RWPE2 (cell line): ENCODE results near the gene FRMD3.

Experiments used
- ATAC-seq: fragments of 200-7000 bp; cut with Tn5 transposase; 3 replicates; pipeline ENCODE4 v1.9.1; 2021; ENCODE audit warnings: low read depth
- DNase-seq: peaks from one replicate; pipeline ENCODE4 v3.0.0-alpha.2; 2020; ENCODE audit warnings: low spot score
- H3K27ac ChIP-seq: fragments of 450-650 bp; 2 replicates; pipeline ENCODE4 v1.5.1; 2017; ENCODE audit warnings: mild to moderate bottlenecking; ENCODE audit not compliant: poor library complexity, severe bottlenecking
- H3K27me3 ChIP-seq: fragments of 250-450 bp; sonication (Bioruptor Pico); 2 replicates; pipeline ENCODE4 v1.5.1; 2021; ENCODE audit warnings: mild to moderate bottlenecking, moderate library complexity; ENCODE audit not compliant: insufficient read depth, poor library complexity, severe bottlenecking
- H3K36me3 ChIP-seq: fragments of 250-450 bp; sonication (Bioruptor Pico); 2 replicates; pipeline ENCODE4 v1.5.1; 2020; ENCODE audit warnings: low read depth, mild to moderate bottlenecking, moderate library complexity
- H3K4me1 ChIP-seq: fragments of 250-450 bp; sonication (Bioruptor Pico); 2 replicates; pipeline ENCODE4 v1.5.1; 2021; ENCODE audit warnings: mild to moderate bottlenecking, moderate library complexity; ENCODE audit not compliant: insufficient read depth, poor library complexity, severe bottlenecking
- H3K4me3 ChIP-seq: fragments of 250-450 bp; sonication (Bioruptor Pico); 2 replicates; pipeline ENCODE4 v1.5.1; 2021; ENCODE audit warnings: mild to moderate bottlenecking, moderate library complexity; ENCODE audit not compliant: severe bottlenecking
- H3K9me3 ChIP-seq: fragments of 250-450 bp; sonication (Bioruptor Pico); 2 replicates; pipeline ENCODE4 v1.5.1; 2021; ENCODE audit warnings: mild to moderate bottlenecking, moderate library complexity; ENCODE audit not compliant: severe bottlenecking
- TF ChIP-seq, protein P1 (sequence below): fragments of 450-650 bp; IDR thresholded peaks from one replicate; pipeline ENCODE4 v1.5.1; 2017; ENCODE audit warnings: mild to moderate bottlenecking, moderate library complexity; ENCODE audit not compliant: poor library complexity, severe bottlenecking

Gene FRMD3

DNA sequence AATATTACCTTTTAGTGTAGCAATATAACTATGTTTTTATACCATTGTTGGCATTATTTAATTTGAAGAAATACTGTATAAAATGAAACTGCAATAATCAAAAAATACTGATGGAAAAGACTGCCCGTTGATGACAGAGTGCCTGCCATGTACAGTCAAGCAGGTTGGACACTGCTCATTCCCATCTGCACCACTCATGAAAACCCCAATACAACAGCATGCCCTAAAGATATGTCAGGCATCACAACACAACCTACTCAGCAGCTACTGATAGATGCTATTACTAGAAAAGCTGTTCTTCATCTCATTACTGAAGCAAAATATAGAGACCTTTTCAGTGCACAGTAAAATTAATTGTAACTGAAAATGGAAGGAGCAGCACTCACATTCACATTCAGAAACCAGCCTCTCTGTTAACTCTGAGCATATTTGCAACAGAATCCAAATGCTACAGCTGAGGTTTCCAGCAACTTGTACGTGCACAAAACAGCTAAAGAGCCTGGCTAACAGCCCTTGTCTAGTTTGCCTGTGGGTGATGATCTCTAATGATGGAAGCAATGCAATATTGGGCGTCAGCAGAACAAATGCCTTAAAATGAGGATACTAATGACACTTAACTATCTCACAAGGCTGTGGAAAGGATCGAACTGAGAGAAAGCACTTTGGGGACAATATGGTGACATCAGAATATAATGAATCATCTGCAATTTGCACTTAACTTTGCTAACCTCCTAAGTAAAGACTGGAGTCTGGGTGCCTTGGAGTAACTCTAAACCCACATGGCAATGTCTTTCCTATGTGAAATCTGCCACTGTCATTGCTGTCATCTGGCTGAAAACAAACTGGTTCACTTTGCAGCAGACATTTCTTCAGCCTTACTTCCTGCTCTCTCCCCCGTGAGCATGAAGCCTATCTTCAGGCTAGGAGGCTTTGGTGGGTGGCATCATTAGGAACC lies 280.0 kb downstream of the FRMD3 start:
- Histone ChIP-seq H3K4me3 (no peak overlapping the region), H3K27me3 (no peaks in the 10 kb centered on the region), H3K9me3 (no peaks in the 10 kb centered on the region), H3K4me1 (no peaks in the 10 kb centered on the region), H3K36me3 (no peaks in the 10 kb centered on the region), H3K27ac (no peak overlapping the region)
- TF ChIP-seq, protein P1, sequence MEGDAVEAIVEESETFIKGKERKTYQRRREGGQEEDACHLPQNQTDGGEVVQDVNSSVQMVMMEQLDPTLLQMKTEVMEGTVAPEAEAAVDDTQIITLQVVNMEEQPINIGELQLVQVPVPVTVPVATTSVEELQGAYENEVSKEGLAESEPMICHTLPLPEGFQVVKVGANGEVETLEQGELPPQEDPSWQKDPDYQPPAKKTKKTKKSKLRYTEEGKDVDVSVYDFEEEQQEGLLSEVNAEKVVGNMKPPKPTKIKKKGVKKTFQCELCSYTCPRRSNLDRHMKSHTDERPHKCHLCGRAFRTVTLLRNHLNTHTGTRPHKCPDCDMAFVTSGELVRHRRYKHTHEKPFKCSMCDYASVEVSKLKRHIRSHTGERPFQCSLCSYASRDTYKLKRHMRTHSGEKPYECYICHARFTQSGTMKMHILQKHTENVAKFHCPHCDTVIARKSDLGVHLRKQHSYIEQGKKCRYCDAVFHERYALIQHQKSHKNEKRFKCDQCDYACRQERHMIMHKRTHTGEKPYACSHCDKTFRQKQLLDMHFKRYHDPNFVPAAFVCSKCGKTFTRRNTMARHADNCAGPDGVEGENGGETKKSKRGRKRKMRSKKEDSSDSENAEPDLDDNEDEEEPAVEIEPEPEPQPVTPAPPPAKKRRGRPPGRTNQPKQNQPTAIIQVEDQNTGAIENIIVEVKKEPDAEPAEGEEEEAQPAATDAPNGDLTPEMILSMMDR = no peak
- ATAC-seq (no peak), DNase-seq (no peak)

DNA sequence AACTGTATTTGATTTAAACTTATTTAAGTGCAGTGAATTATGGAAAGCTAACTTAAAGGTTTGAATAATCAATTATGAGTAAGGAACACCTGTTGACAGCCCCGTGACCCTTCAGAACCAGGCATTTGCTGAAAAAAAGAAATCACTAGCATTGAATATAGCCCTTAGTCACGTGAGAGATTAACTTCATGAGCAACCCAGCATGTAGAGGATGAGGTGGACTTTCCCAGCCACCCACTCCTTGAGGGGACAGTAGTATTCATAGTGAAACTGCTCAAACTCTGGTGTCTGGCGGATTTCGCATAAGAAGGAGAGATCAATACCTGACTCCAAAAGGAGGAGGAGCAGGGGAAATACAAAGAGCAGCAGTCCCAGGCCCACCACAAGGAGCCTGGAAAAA lies 290.5 kb downstream of the FRMD3 start:
- ATAC-seq (no peak), DNase-seq (no peak)
- H3K27ac ChIP-seq = no peak overlapping the region
- no peaks in the 10 kb centered on the region for H3K36me3 ChIP-seq
- no peaks in the 10 kb centered on the region for H3K4me1 ChIP-seq
- TF ChIP-seq, protein P1 = no peak
- no peaks in the 10 kb centered on the region for H3K27me3 ChIP-seq
- no peaks in the 10 kb centered on the region for H3K9me3 ChIP-seq
- no peak overlapping the region for H3K4me3 ChIP-seq

DNA sequence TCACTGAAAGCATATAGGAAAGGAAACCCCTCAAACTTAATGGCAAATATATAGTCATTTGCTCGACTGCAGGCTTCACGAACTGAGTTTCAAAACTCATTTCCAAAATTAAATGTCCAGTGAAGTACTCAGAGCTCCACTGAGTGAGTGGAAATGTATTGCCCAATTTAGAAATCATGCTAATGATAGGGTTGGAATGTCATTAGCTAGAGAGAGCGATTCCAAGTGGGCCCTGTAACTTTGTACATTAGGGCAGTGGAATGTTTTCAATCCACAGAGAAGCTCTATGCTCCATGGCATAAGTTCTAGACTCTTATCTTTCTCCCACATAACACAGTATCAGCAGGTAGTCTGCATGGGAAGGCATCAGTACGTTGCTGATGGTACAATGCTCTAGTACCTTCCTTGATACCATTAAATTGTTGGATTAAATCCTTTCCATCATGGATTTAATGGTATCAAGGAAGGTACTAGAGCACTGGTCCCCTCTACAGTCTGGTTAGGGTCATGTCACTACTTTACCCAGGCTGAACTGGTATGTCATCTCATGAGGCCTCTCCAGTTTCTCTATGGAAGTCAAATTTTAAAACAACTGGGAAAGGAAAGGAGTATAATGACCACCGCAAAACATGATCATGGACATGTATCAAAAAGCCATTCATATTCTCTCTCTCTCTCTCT lies 292.1 kb downstream of the FRMD3 start:
- no peak overlapping the region for H3K27ac ChIP-seq
- TF ChIP-seq, protein P1 = no peak
- no peak overlapping the region for H3K4me3 ChIP-seq
- ATAC-seq (no peak), DNase-seq (no peak)
- no peaks in the 10 kb centered on the region for H3K9me3 ChIP-seq
- H3K4me1 ChIP-seq = no peaks in the 10 kb centered on the region
- H3K36me3 ChIP-seq = no peaks in the 10 kb centered on the region
- no peaks in the 10 kb centered on the region for H3K27me3 ChIP-seq

DNA sequence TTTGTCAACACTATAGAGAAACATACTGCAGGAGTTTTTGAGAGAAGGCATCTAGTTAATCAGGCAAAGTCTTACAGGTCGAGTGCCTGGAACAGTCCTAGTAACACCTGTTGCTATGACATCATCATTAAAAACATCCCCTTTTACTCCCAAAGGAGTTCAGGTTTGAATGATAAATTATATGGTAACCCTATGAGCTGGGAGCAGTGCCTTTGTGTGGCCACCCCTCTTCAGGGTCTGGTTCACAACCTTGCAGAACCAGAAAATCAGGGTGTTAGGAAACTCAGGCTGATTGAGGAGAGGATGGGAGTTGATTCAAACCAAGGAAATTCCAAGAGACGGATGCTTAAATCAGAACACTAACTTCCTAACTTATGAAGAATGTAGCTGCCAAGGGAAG lies 296.1 kb downstream of the FRMD3 start:
- TF ChIP-seq, protein P1 = no peak
- no peak for DNase-seq
- no peak for ATAC-seq

DNA sequence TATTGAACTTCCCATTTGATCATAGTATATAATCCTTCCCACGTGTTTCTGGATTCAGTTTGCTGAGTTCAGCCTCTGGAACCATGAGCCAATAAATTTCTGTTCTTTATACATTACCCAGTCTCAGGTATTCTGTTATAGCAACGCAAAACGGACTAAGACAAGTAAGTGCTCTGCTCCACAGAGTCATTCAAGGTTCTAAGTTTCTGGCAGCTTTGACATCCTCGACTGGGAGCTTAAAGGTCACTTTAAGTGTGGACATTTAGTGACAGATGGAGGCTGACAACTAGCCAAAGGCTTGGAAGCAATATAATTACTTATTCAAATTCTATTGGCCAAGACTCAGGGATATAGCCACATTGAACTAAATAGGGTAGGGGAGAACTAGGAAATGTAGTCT lies 297.5 kb downstream of the FRMD3 start:
- DNase-seq (no peak), ATAC-seq (no peak)
- TF ChIP-seq, protein P1 = no peak
- H3K27me3 ChIP-seq = no peaks in the 10 kb centered on the region
- H3K4me1 ChIP-seq = no peaks in the 10 kb centered on the region
- no peak overlapping the region for H3K4me3 ChIP-seq
- H3K36me3 ChIP-seq = no peaks in the 10 kb centered on the region
- H3K9me3 ChIP-seq = no peaks in the 10 kb centered on the region
- no peak overlapping the region for H3K27ac ChIP-seq

More for the DNA sequence above, 296.1 kb downstream of the FRMD3 start:
- Histone ChIP-seq H3K4me1 (no peaks in the 10 kb centered on the region), H3K9me3 (no peaks in the 10 kb centered on the region), H3K4me3 (no peak overlapping the region), H3K36me3 (no peaks in the 10 kb centered on the region), H3K27ac (no peak overlapping the region), H3K27me3 (no peaks in the 10 kb centered on the region)
